NCI-H2196 treated with DMSO at 0.1 percent for 48 hours (cell line): ENCODE data around the gene TSPO.

Source experiments
- DNase-seq: peaks from one replicate; lab custom pipeline; 2025; ENCODE audit not compliant: unreplicated experiment; lab: John Stamatoyannopoulos, UW

The TSPO gene

GRCh38 chr22:43157874-43158546 is 6.7 kb downstream of the TSPO start:
- no peak for DNase-seq

GRCh38 chr22:43158778-43159483 is 7.6 kb downstream of the TSPO start:
- DNase-seq = no peak

- no peak for DNase-seq
These were observed 8.3 kb downstream of the TSPO start for GRCh38 chr22:43159484-43160178.

DNA sequence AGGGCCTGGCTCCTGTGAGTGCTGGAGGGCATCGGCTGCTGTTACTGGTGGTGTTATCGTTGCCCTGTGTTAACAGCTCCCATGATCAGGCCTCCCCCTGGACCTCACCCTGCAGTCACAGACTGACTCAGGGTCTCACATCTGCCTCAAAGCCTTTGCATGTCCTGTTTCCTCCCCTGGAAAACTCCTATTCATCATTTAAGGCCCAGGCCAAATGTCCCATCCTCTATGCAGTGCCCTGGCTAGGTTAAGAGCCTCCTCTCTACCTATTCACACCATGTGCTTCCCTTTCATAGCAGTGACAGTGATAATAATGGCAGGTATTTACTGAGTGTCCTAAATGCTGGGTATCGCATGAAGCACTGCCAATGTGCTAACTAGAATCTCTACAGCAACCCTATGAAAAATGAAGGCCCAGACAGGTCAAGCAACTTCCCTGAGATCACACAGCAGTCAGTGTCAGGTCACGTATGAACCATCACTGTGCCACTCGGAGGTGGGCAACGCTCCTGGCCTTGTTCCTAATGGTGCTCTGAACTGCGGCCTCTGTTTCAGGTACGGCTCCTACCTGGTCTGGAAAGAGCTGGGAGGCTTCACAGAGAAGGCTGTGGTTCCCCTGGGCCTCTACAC is 9.3 kb downstream of the TSPO start:
- DNase-seq = no peak

DNA sequence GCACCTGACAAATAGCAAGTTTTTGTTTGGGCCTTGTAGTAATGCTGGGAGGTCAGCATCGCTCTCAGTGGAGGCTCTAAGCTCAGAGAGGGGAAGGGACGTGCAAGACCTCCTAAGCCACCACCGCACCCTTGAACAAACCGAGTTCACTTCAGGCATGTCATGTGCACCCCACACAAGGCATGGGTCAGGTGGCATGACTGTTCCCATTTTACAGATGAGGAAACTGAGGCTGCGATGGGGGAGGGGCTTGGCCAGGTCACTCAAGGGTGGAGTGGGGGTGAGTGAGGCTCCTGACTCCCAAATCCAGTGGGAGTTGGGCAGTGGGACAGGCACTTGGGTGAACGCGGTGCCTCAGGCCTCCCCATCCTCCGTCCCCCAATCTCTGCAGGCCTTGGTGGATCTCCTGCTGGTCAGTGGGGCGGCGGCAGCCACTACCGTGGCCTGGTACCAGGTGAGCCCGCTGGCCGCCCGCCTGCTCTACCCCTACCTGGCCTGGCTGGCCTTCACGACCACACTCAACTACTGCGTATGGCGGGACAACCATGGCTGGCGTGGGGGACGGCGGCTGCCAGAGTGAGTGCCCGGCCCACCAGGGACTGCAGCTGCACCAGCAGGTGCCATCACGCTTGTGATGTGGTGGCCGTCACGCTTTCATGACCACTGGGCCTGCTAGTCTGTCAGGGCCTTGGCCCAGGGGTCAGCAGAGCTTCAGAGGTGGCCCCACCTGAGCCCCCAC is 11.2 kb downstream of the TSPO start:
- DNase-seq = no peak

DNA sequence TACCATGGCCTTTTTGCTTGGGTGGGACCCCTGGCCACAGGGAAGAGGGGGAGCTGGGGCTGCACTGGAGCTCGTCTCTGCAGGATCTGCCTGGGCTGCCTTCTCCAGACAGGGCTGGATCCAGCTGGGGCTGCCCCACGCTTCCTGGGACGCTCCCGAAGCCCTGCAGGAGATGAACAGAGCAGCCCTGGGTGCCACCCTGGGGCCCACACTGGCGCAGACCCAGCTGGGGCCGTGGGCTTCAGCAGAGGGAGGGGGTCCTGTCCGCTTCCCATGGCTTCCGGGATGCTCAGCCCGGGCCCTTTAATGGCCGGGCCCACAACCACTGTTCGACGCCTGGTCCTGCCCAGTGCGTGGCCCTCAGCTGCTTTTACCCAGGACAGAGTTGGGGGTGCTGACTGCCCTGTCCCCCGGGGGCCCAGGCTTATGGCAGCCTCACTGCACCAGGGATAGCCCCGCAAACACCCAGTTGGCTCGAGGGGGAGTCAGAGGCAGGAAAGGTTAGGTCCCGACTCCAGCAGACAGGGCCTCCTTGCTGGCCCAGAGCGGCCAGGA is 12.0 kb downstream of the TSPO start:
- no peak for DNase-seq

GRCh38 chr22:43164636-43165035 is 13.3 kb downstream of the TSPO start:
- DNase-seq = no peak

DNA sequence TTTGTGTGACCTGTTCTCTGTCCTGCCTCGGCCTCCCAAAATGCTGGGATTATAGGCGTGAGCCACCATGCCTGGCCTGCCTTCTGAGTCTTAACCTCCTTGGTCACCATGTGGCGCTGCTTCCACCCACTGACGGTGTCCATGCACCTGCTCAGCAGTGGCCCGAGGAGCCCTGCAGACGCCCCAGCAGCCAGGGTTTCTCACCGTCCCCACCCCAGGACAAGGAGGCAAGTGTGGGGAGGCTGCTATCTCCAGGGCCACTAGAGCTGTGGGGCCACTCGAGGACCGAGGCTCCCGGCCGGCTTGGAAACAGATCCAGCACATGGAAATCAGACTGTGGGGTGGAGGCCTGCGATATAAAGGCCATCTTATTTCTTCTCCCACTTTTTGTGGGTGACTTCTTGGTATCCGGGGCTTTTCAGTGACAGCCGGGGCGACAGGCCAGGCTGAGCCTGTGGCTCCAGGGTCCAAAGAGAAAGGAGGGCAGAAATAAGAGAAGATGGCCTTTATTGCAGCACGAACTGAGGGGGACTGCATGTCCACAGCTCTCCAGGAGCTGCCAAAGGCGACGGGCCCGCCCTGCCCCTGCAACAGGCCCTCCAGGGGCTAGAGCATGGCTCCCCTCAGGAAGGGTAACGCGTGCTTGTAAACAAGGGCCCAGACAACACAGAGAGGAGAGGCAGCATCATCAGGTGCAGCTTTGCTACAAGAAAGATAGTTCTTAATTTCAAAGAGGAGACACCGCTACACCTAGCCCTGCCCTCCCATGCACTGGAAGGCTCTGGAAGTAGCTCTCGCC is 15.0 kb downstream of the TSPO start:
- DNase-seq = no peak

- no peak for DNase-seq
These were observed 15.7 kb downstream of the TSPO start for GRCh38 chr22:43167001-43167589.

- DNase-seq = no peak
These were observed 17.3 kb downstream of the TSPO start for GRCh38 chr22:43168471-43169309.

DNA sequence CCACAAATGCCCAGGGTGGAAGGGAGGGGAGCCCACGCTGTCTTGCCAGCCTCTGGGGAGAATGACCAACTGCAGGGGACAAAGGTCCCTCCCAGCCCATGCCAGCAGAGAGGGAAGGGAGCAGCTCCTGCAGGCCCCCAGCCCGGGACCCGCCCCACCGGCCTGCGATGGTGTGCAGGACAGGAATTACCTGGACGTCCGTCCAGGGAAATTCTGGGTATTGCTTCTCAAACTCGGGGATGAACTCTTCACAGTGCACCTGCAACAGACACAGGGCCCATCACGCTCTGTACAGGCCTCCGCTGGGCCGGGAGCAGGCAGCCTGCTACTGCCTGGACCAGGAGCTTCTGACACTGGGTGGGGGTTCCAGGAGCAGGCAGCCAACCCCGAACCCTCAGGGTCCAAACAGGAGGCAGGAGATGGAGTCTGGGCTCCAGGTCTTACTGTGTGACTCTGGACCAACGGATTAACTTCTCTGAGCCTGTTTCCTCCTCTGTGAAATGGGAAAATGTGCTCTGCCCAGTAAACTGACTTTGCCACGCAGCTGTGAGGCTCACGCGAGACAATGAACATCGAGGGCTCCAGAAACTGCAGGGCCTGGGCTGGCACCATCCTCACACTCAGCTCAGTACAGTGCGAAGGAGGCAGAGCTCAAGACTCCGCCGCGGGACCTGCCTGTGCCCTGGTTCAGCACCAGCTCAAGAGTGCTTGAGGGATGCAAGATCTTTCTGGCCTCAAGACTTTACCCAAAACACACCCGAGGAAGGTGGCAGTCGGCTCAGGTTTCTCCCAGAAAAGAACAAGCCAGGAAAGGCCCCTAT is 18.2 kb downstream of the TSPO start:
- no peak for DNase-seq

DNA sequence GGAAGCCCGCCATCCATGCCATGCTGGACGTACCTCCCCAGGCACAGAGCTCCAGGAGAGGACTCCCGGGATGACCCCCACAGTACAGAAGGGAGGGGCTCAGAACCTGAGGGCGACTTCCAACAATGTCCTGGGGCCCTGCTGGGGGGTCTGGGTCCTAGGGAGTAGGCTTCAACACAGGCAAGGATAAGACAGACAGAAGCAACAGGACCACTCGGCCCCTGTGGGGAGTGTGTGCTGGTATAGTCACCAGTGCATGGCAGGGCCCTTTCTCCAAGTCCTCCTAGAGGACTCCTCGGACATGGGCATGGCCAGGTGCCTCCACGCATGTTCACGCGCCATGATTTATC is 18.7 kb downstream of the TSPO start:
- no peak for DNase-seq

- DNase-seq = no peak
These were observed 19.7 kb downstream of the TSPO start for GRCh38 chr22:43171019-43171491.

- DNase-seq = no peak
These were observed 20.2 kb downstream of the TSPO start for GRCh38 chr22:43171607-43172006.

DNA sequence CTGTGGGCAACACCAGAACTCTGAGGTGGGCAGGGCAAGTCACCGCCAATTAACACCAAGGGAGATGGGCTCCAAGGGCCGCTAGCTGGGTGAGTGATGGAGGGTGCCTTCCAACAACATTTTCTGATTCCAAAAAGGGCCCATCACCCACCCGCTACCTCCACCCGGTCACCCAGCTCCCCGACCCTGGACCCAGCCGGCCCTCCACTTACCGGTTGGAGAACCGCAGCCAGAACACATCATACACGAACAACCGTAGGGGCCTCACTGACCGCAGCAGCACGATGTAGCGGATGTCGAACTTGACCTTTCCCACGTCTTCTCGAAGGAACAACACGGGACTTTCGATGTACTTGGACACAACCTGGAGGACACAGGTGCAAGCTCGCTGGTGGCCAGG is 20.8 kb downstream of the TSPO start:
- DNase-seq = no peak

DNA sequence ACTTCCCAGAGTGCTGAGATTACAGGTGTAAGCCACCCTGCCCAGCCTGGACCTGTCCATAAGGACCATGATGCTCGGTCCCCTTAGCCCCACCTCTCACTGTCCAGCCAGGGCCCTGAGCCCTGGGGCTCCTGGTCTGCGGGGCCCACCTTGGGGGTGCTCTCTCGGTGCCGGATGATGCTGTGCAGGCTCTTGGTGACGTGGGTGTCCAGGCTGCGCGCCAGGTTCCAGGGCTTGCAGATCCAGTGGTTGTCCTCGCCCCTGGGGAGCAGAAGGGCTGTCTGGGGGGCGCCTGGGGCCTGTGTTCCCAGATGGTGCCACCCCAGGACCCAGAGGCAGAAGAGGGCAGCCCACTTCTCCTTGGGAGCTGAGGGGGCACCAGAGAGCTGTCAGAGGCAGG is 22.2 kb downstream of the TSPO start:
- no peak for DNase-seq

DNA sequence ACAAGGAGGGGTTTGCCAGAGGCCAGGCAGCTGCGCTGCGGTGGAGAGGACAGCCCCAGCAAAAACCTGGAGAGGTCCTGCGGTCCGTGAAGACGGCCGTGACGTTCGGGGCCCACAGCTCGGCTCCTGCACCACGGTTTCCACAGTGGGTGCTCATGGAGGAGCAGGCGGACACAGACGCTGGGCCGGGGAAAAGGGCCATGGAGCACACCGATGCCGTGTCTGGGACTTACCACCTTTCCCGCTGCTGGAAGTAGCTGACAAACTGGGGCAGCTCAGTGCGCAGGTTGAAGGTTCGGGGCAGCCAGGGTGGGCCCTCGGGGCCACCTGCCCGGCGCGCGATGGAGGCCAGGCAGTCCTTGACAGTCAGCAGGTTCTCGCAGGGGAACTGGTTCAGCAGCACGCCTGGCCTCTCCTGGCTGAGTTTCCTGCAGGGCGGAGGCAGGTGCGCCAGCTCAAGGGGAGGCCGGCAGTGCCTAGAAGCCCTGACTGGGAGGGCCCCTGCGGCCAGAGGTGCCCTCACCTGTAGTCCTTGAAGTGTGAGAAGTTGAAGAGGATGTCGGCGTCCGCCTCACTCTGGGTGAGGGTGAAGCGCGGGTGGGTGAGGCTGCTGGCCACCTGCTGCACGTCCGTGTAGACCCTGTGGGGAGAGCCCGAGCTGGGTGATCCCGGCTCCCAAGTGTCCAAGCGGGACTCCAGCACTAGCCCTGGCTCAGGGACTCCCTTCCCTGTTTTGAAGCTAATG is 22.8 kb downstream of the TSPO start:
- DNase-seq = no peak
